22Rv1 (cell line): ENCODE measurements around the gene IGF2R.
"Not testable (repeated sequence)": the region's sequence is repeated elsewhere in the genome, so short reads cannot be mapped to it uniquely, and the experiment has no call there.

Experiments
- H3K27ac ChIP-seq: fragments of 450-650 bp; 2 replicates; pipeline ENCODE4 v1.5.1; 2017
- CTCF ChIP-seq: fragments of 450-650 bp; IDR thresholded peaks from 2 replicates; pipeline ENCODE4 v1.5.1; 2017; ENCODE audit warnings: mild to moderate bottlenecking
- ZFX ChIP-seq: fragments of 450-650 bp; IDR thresholded peaks from 2 replicates; pipeline ENCODE4 v1.6.1; 2017; ENCODE audit warnings: antibody characterized with exemption, borderline replicate concordance

Gene IGF2R, protein sequence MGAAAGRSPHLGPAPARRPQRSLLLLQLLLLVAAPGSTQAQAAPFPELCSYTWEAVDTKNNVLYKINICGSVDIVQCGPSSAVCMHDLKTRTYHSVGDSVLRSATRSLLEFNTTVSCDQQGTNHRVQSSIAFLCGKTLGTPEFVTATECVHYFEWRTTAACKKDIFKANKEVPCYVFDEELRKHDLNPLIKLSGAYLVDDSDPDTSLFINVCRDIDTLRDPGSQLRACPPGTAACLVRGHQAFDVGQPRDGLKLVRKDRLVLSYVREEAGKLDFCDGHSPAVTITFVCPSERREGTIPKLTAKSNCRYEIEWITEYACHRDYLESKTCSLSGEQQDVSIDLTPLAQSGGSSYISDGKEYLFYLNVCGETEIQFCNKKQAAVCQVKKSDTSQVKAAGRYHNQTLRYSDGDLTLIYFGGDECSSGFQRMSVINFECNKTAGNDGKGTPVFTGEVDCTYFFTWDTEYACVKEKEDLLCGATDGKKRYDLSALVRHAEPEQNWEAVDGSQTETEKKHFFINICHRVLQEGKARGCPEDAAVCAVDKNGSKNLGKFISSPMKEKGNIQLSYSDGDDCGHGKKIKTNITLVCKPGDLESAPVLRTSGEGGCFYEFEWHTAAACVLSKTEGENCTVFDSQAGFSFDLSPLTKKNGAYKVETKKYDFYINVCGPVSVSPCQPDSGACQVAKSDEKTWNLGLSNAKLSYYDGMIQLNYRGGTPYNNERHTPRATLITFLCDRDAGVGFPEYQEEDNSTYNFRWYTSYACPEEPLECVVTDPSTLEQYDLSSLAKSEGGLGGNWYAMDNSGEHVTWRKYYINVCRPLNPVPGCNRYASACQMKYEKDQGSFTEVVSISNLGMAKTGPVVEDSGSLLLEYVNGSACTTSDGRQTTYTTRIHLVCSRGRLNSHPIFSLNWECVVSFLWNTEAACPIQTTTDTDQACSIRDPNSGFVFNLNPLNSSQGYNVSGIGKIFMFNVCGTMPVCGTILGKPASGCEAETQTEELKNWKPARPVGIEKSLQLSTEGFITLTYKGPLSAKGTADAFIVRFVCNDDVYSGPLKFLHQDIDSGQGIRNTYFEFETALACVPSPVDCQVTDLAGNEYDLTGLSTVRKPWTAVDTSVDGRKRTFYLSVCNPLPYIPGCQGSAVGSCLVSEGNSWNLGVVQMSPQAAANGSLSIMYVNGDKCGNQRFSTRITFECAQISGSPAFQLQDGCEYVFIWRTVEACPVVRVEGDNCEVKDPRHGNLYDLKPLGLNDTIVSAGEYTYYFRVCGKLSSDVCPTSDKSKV (N-terminal part only)

DNA sequence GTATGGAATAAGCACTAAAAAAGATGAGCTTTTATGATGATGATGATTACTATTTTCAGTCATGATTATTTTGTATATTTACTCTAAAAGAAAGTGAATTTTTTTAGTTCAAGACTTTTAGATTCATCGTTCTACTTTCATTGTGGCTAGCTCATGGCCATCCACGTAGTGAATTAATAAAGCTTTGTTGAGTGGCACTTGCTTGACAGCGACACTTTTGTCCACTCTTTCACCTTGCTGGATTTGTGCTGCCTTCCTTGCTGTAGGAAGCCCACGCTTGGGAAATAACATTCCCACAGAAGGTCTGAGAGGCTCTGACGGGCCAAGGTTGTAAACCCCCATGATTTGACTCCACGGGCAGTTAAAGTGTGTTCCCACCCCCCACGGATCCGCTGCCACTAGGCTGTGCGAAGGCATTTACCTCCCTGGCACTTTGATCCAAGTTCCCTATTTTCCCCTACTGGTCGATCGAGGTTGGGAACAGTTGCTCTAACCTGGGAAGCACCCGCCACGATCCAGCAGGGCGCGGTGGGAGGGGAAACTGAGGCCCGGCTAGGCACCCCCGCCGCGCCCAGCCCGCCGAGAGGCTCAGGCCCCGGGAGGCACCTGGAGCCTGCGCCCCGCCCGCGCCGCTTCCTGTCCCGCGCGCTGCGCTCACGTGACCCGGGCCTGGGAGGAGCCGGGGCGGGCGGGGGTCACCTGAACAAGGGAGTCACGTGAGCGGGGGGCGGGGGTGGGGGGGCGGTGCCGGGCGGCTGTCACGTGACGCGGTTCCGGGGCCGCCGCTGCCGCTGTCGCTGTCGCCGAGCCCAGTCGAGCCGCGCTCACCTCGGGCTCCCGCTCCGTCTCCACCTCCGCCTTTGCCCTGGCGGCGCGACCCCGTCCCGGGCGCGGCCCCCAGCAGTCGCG is at the start of gene IGF2R:
Gene IGF2R, plus strand, starts transcription at position 788 of the 909 bp plus-strand sequence. CDS start 165 bp downstream, outside the sequence.
- TF ChIP-seq ZFX (no peak), CTCF (no peak)

DNA sequence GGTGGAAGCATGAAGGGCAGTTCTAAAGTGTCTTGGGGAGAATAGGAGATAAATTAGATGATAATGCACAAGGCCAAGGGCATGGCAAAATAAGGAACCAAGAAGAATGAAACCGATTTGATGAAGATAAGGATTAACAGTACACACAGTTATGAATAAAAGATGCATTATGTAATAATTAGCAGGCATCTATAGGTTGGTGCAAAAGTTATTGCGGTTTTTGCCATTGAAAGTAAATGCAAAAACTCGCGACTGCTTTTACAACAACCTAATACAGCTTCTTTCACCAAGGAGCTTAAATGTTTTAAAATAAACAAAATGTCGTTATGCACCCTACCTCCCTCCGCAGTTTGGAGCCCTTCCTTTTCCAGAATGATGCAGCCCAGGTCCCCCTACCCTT is 49.1 kb upstream of the IGF2R start:
- H3K27ac ChIP-seq = no peak overlapping the region
- no peak for TF ChIP-seq CTCF
- TF ChIP-seq ZFX = no peak

More for the DNA sequence above, at the start of gene IGF2R:
- peak within 1 kb of the TSS; percentile 41 for H3K27ac ChIP-seq

DNA sequence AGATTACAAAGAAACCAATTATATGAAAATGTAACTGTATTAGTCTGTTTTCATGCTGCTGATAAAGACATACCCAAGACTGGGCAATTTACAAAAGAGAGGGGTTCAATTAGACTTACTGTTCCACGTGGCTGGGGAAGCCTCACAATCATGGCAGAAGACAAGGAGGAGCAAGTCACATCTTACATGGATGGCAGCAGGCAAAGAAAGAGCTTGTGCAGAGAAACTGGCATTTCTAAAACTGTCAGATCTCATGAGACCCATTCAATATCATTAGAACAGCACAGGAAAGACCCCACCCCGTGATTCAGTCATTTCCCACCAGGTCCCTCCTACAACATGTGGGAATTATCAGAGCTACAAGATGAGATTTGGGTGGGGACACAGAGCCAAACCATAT is 44.7 kb upstream of the IGF2R start:
- not testable (repeated sequence) for H3K27ac ChIP-seq

GRCh38 chr6:159926542-159927203 is 42.2 kb upstream of the IGF2R start:
- TF ChIP-seq ZFX (no peak), CTCF (no peak)
- H3K27ac ChIP-seq = no peak overlapping the region

DNA sequence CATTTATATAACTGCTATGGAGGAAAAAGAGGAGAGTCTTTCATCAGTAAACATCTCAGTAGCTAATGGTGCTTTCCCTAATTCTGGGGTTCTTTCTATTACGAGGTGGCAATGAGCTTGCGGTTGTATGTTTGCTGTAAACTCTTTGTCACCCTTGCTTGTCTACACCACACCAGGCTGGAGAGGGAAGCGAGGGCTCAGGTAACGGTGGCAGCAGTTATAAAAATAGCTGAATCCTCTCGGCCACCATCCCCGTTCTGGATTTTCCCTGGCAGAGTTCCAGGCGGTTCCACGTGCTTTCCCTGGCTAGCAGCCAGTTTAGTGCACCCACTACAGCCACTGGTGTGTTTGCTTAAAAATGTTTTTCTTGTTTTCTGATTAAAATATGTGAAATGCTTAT is 39.1 kb upstream of the IGF2R start:
- no peak overlapping the region for H3K27ac ChIP-seq
- TF ChIP-seq CTCF (no peak), ZFX (no peak)

DNA sequence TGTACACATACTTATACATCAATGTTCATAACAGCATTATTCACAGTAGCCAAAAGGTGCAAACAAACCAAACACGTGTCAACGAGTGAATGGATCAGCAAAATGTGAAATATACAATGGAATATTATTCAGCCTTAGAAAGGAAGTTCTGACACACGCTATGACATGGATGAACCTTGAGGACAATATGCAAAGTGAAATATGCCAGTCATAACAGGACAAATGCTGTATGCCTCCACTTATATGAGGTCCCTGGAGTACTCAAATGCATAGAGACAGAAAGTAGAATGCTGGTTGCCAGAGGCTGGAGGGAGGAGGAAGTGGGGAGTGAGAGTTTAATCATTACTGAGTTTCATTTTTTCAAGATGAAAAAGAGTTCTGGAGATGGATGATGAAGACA is 37.8 kb upstream of the IGF2R start:
- H3K27ac ChIP-seq = no peak overlapping the region
- TF ChIP-seq CTCF (no peak), ZFX (no peak)
